NCI-H2227 (cell line): ENCODE measurements around the gene OTOA.
"Not testable (repeated sequence)": the region's sequence is repeated elsewhere in the genome, so short reads cannot be mapped to it uniquely, and the experiment has no call there.

Source experiments
- DNase-seq: peaks from one replicate; lab custom pipeline; 2025; ENCODE audit not compliant: unreplicated experiment; lab: John Stamatoyannopoulos, UW

Gene OTOA

GRCh38 chr16:21663889-21664647 is at the start of gene OTOA:
Gene OTOA, plus strand, starts transcription at chr16:21663968. Its CDS starts 14,547 bp downstream, at chr16:21678515.
- peak; percentile 42 for DNase-seq

- no peak for DNase-seq
These were observed 48.9 kb upstream of the OTOA start for GRCh38 chr16:21614896-21615295.

GRCh38 chr16:21617607-21618006 is 46.2 kb upstream of the OTOA start:
- DNase-seq: no peak

GRCh38 chr16:21618281-21618680 is 45.5 kb upstream of the OTOA start:
- no peak for DNase-seq

GRCh38 chr16:21619765-21620425 is 43.9 kb upstream of the OTOA start:
- no peak for DNase-seq

- no peak for DNase-seq
These were observed 43.2 kb upstream of the OTOA start for GRCh38 chr16:21620592-21620991.

- DNase-seq: no peak
These were observed 41.2 kb upstream of the OTOA start for GRCh38 chr16:21622545-21622944.

- DNase-seq: no peak
These were observed 38.7 kb upstream of the OTOA start for GRCh38 chr16:21625026-21625425.

- DNase-seq: no peak
These were observed 37.0 kb upstream of the OTOA start for GRCh38 chr16:21626659-21627277.

- DNase-seq: no peak
These were observed 35.5 kb upstream of the OTOA start for GRCh38 chr16:21628121-21628726.

GRCh38 chr16:21628772-21629171 is 35.0 kb upstream of the OTOA start:
- no peak for DNase-seq

GRCh38 chr16:21629616-21630539 is 33.9 kb upstream of the OTOA start:
- not testable (repeated sequence) for DNase-seq

GRCh38 chr16:21630866-21631265 is 32.9 kb upstream of the OTOA start:
- not testable (repeated sequence) for DNase-seq

GRCh38 chr16:21631376-21631775 is 32.4 kb upstream of the OTOA start:
- DNase-seq: not testable (repeated sequence)

GRCh38 chr16:21631951-21632575 is 31.7 kb upstream of the OTOA start:
- not testable (repeated sequence) for DNase-seq

- DNase-seq: no peak
These were observed 29.6 kb upstream of the OTOA start for GRCh38 chr16:21634216-21634615.

- DNase-seq: not testable (repeated sequence)
These were observed 28.1 kb upstream of the OTOA start for GRCh38 chr16:21635694-21636093.

- DNase-seq: no peak
These were observed 26.5 kb upstream of the OTOA start for GRCh38 chr16:21637032-21637968.

GRCh38 chr16:21638573-21638975 is 25.2 kb upstream of the OTOA start:
- no peak for DNase-seq
